Measurements from ENCODE around the gene KRT3.
"Not testable (repeated sequence)": the region's sequence is repeated elsewhere in the genome, so short reads cannot be mapped to it uniquely, and the experiment has no call there.

DNA sequence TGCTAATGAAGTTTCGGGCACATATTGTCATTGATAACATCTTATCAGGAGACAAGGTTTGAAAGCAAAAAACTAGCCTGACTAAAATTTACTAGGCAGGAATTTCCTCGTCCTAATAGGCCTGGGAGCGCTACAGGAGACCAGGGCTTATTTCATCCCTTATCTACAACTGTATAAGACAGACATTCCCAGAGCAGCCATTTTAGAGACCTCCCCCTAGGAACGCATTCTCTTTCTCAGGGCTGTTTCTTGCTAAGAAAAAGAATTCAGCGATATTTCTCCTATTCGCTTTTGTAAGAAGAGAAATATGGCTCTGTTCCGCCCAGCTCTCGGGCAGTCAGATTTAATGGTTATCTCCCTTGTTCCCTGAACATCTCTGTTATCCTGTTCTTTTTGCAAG, 34.7 kb downstream of the KRT3 start:
- TF ChIP-seq, protein P1, sequence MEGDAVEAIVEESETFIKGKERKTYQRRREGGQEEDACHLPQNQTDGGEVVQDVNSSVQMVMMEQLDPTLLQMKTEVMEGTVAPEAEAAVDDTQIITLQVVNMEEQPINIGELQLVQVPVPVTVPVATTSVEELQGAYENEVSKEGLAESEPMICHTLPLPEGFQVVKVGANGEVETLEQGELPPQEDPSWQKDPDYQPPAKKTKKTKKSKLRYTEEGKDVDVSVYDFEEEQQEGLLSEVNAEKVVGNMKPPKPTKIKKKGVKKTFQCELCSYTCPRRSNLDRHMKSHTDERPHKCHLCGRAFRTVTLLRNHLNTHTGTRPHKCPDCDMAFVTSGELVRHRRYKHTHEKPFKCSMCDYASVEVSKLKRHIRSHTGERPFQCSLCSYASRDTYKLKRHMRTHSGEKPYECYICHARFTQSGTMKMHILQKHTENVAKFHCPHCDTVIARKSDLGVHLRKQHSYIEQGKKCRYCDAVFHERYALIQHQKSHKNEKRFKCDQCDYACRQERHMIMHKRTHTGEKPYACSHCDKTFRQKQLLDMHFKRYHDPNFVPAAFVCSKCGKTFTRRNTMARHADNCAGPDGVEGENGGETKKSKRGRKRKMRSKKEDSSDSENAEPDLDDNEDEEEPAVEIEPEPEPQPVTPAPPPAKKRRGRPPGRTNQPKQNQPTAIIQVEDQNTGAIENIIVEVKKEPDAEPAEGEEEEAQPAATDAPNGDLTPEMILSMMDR (IDR thresholded peaks at IDR 0.05; ENCODE audit: borderline replicate concordance, extremely low read depth, low read length, poor library complexity, severe bottlenecking), result not testable (repeated sequence)
- TF ChIP-seq EZH2 (IDR thresholded peaks at IDR 0.05; ENCODE audit: borderline replicate concordance, low read depth, low read length, severe bottlenecking), result not testable (repeated sequence)
